ENCODE results near the gene SKIDA1.

DNA sequence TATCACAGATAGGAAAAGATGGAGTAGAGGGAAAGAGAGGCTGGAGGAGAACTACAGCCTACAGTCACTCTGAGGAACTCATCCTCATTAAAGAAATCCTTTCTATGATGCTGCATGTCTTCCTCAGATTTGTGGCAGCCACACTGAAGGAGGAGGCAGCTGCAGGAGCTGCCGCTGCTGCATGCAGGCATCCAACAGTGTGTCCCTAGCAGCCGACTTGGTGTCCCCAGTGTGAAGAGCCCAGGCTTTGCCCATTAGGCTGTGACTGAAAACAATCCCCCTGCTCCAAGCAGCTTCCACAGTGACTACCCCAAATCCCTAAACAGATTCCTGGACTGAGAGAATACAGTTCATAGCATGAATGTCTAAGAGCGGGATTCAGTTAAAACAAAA lies 23.1 kb downstream of the SKIDA1 start:
- TF ChIP-seq, protein P1, sequence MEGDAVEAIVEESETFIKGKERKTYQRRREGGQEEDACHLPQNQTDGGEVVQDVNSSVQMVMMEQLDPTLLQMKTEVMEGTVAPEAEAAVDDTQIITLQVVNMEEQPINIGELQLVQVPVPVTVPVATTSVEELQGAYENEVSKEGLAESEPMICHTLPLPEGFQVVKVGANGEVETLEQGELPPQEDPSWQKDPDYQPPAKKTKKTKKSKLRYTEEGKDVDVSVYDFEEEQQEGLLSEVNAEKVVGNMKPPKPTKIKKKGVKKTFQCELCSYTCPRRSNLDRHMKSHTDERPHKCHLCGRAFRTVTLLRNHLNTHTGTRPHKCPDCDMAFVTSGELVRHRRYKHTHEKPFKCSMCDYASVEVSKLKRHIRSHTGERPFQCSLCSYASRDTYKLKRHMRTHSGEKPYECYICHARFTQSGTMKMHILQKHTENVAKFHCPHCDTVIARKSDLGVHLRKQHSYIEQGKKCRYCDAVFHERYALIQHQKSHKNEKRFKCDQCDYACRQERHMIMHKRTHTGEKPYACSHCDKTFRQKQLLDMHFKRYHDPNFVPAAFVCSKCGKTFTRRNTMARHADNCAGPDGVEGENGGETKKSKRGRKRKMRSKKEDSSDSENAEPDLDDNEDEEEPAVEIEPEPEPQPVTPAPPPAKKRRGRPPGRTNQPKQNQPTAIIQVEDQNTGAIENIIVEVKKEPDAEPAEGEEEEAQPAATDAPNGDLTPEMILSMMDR (conservative IDR thresholded peaks at IDR 0.05; ENCODE audit: low read length), result no peak
- no peak for TF ChIP-seq EZH2phosphoT487 (IDR thresholded peaks at IDR 0.05; ENCODE audit: borderline replicate concordance)
